ENCODE results near the gene LIPC.

GRCh38 chr15:58538901-58539300 lies 107.1 kb downstream of the LIPC start:
- no peak for TF ChIP-seq CTCF (IDR thresholded peaks at IDR 0.05; ENCODE audit: low read depth, low read length)
- TF ChIP-seq POLR2A (IDR thresholded peaks at IDR 0.05; ENCODE audit: extremely low read depth, insufficient read length) = no peak
- TF ChIP-seq MYC (IDR thresholded peaks at IDR 0.05; ENCODE audit: low read depth, low read length) = no peak
